Activated naive CD4-positive, alpha-beta T cell treated with anti-CD3 and anti-CD28 coated beads, Interleukin-2, amount 10 ng/mL, durations not matched to agents 7 days and 5 days (primary cell): ENCODE measurements around the gene CRYGA.
A peak's percentile ranks its signal among the peaks of the same experiment; 100 is the strongest.
"Not testable (repeated sequence)": the region's sequence is repeated elsewhere in the genome, so short reads cannot be mapped to it uniquely, and the experiment has no call there.

ENCODE experiments used
- CTCF ChIA-PET: fragments of 350-600 bp; sonication (Branson Sonifier 250); formaldehyde crosslinking; loops from one replicate; lab custom pipeline; 2021; ENCODE audit warnings: antibody characterized with exemption; lab: Charles Lee
- DNase-seq: peaks from one replicate; pipeline ENCODE4 v3.0.0-alpha.2; 2020
- H3K27ac Mint-ChIP-seq: one replicate; pipeline ENCODE4 v1.8.0; 2021; ENCODE audit warnings: mild to moderate bottlenecking, moderate library complexity, mixed read lengths
- H3K27me3 Mint-ChIP-seq: one replicate; pipeline ENCODE4 v1.8.0; 2021; ENCODE audit warnings: mild to moderate bottlenecking, mixed read lengths
- H3K36me3 Mint-ChIP-seq: one replicate; pipeline ENCODE4 v1.8.0; 2021; ENCODE audit warnings: mixed read lengths
- H3K4me1 Mint-ChIP-seq: one replicate; pipeline ENCODE4 v1.8.0; 2021; ENCODE audit warnings: mixed read lengths
- H3K4me3 Mint-ChIP-seq: one replicate; pipeline ENCODE4 v1.8.0; 2021; ENCODE audit warnings: mild to moderate bottlenecking, moderate library complexity, mixed read lengths
- H3K9me3 Mint-ChIP-seq: one replicate; pipeline ENCODE4 v1.8.0; 2021; ENCODE audit warnings: mixed read lengths

The CRYGA gene

GRCh38 chr2:208147008-208147407 lies 16.4 kb downstream of the CRYGA start:
- H3K4me3 Mint-ChIP-seq: no peak overlapping the region
- H3K4me1 Mint-ChIP-seq: no peaks in the 10 kb centered on the region
- CTCF ChIA-PET: interaction anchor here (1.4 kb wide), 1 partner anchor 29 kb away, joined by 3 read pairs; no protein-coding TSS in a partner anchor

GRCh38 chr2:208146006-208146405 lies 17.4 kb downstream of the CRYGA start, which contains the start of gene CRYGB:
Gene CRYGB, minus strand, starts transcription at chr2:208146158. Its CDS starts 38 bp downstream, at chr2:208146120.
- CTCF ChIA-PET: interaction anchor here (0.9 kb wide), 1 partner anchor 32 kb away, joined by 4 read pairs; no protein-coding TSS in a partner anchor
- no peak within 1 kb of the TSS for H3K27ac Mint-ChIP-seq
- no peaks in the 10 kb centered on the region for H3K4me1 Mint-ChIP-seq
- no peaks in the 10 kb centered on the region for H3K27me3 Mint-ChIP-seq
- no peaks in the 10 kb centered on the region for H3K9me3 Mint-ChIP-seq
- DNase-seq: no peak
- no peak within 1 kb of the TSS for H3K4me3 Mint-ChIP-seq
- no peaks in the 10 kb centered on the region for H3K36me3 Mint-ChIP-seq

More at GRCh38 chr2:208147008-208147407, 16.4 kb downstream of the CRYGA start:
- no peaks in the 10 kb centered on the region for H3K36me3 Mint-ChIP-seq
- no peaks in the 10 kb centered on the region for H3K27me3 Mint-ChIP-seq
- DNase-seq: no peak
- H3K9me3 Mint-ChIP-seq: no peaks in the 10 kb centered on the region
- no peak overlapping the region for H3K27ac Mint-ChIP-seq

- CTCF ChIA-PET: no interaction called here
- no peak for DNase-seq
- no peaks in the 10 kb centered on the region for H3K4me1 Mint-ChIP-seq
- no peak overlapping the region for H3K4me3 Mint-ChIP-seq
- no peaks in the 10 kb centered on the region for H3K27me3 Mint-ChIP-seq
- H3K27ac Mint-ChIP-seq: no peak overlapping the region
- no peaks in the 10 kb centered on the region for H3K36me3 Mint-ChIP-seq
- no peaks in the 10 kb centered on the region for H3K9me3 Mint-ChIP-seq
Measured at GRCh38 chr2:208142925-208143799, 20.2 kb downstream of the CRYGA start.

GRCh38 chr2:208142240-208142924 lies 21.0 kb downstream of the CRYGA start:
- Mint-ChIP-seq H3K9me3 (no peaks in the 10 kb centered on the region), H3K4me3 (no peak overlapping the region), H3K27me3 (no peaks in the 10 kb centered on the region), H3K36me3 (no peaks in the 10 kb centered on the region), H3K27ac (no peak overlapping the region), H3K4me1 (no peaks in the 10 kb centered on the region)
- CTCF ChIA-PET: no interaction called here
- no peak for DNase-seq

GRCh38 chr2:208139447-208139846 lies 23.9 kb downstream of the CRYGA start:
- no peak overlapping the region for H3K27ac Mint-ChIP-seq
- no peak for DNase-seq
- H3K4me1 Mint-ChIP-seq: peaks cover 11% of the 10 kb centered on the region
- H3K4me3 Mint-ChIP-seq: no peak overlapping the region
- no peaks in the 10 kb centered on the region for H3K27me3 Mint-ChIP-seq
- CTCF ChIA-PET: no interaction called here
- no peaks in the 10 kb centered on the region for H3K36me3 Mint-ChIP-seq
- H3K9me3 Mint-ChIP-seq: no peaks in the 10 kb centered on the region

GRCh38 chr2:208138334-208138733 lies 25.1 kb downstream of the CRYGA start:
- H3K4me3 Mint-ChIP-seq, H3K9me3 Mint-ChIP-seq, CTCF ChIA-PET, DNase-seq, H3K36me3 Mint-ChIP-seq, H3K27me3 Mint-ChIP-seq, H3K27ac Mint-ChIP-seq: not testable (repeated sequence)
- peaks cover 11% of the 10 kb centered on the region for H3K4me1 Mint-ChIP-seq

- Mint-ChIP-seq H3K9me3 (no peaks in the 10 kb centered on the region), H3K27ac (no peak overlapping the region), H3K36me3 (no peaks in the 10 kb centered on the region), H3K27me3 (peaks cover 4% of the 10 kb centered on the region), H3K4me1 (peaks cover 11% of the 10 kb centered on the region), H3K4me3 (no peak overlapping the region)
- no peak for DNase-seq
- CTCF ChIA-PET: no interaction called here
Measured at GRCh38 chr2:208136716-208137094, 26.7 kb downstream of the CRYGA start.

- H3K27ac Mint-ChIP-seq: no peak overlapping the region
- no peak overlapping the region for H3K4me3 Mint-ChIP-seq
- CTCF ChIA-PET: interaction anchor here (0.6 kb wide), 1 partner anchor 30 kb away, joined by 3 read pairs; no protein-coding TSS in a partner anchor
- peaks cover 4% of the 10 kb centered on the region for H3K27me3 Mint-ChIP-seq
- H3K4me1 Mint-ChIP-seq: peaks cover 11% of the 10 kb centered on the region
- H3K9me3 Mint-ChIP-seq: no peaks in the 10 kb centered on the region
- H3K36me3 Mint-ChIP-seq: no peaks in the 10 kb centered on the region
- DNase-seq: no peak
Measured at GRCh38 chr2:208135794-208136715, 27.3 kb downstream of the CRYGA start.

GRCh38 chr2:208134928-208135586 lies 28.3 kb downstream of the CRYGA start:
- Mint-ChIP-seq H3K36me3 (no peaks in the 10 kb centered on the region), H3K27ac (no peak overlapping the region), H3K4me3 (no peak overlapping the region), H3K4me1 (peaks cover 11% of the 10 kb centered on the region), H3K27me3 (peaks cover 4% of the 10 kb centered on the region), H3K9me3 (no peaks in the 10 kb centered on the region)
- CTCF ChIA-PET: interaction anchor here (1.0 to 1.2 kb wide), 2 partner anchors 10 to 41 kb away, joined by 3 to 5 read pairs; no protein-coding TSS in a partner anchor
- DNase-seq: peak; percentile 32

GRCh38 chr2:208130712-208131110 lies 32.7 kb downstream of the CRYGA start:
- Mint-ChIP-seq H3K27me3 (peaks cover 14% of the 10 kb centered on the region), H3K9me3 (no peaks in the 10 kb centered on the region), H3K4me3 (no peak overlapping the region), H3K36me3 (no peaks in the 10 kb centered on the region), H3K27ac (no peak overlapping the region), H3K4me1 (peaks cover 11% of the 10 kb centered on the region)
- DNase-seq: no peak
- CTCF ChIA-PET: interaction anchor here (1.4 kb wide), 1 partner anchor 44 kb away, joined by 5 read pairs; no protein-coding TSS in a partner anchor

GRCh38 chr2:208129744-208130711 lies 33.4 kb downstream of the CRYGA start, which contains the start of gene CRYGC:
Gene CRYGC, minus strand, starts transcription at chr2:208129828. Its CDS starts 36 bp downstream, at chr2:208129792.
- Mint-ChIP-seq H3K4me3 (no peak within 1 kb of the TSS), H3K27me3 (peaks cover 21% of the 10 kb centered on the region), H3K4me1 (peaks cover 4% of the 10 kb centered on the region), H3K27ac (no peak within 1 kb of the TSS), H3K9me3 (no peaks in the 10 kb centered on the region), H3K36me3 (no peaks in the 10 kb centered on the region)
- CTCF ChIA-PET: interaction anchor here (1.4 kb wide), 1 partner anchor 45 kb away, joined by 5 read pairs; no protein-coding TSS in a partner anchor
- DNase-seq: no peak

- no peaks in the 10 kb centered on the region for H3K9me3 Mint-ChIP-seq
- CTCF ChIA-PET: interaction anchor here (0.6 kb wide), 1 partner anchor 559 kb away, joined by 3 read pairs; no protein-coding TSS in a partner anchor
- no peak overlapping the region for H3K27ac Mint-ChIP-seq
- no peaks in the 10 kb centered on the region for H3K36me3 Mint-ChIP-seq
- no peak overlapping the region for H3K4me3 Mint-ChIP-seq
- peaks cover 33% of the 10 kb centered on the region for H3K27me3 Mint-ChIP-seq
- peaks cover 2% of the 10 kb centered on the region for H3K4me1 Mint-ChIP-seq
- DNase-seq: no peak
Measured at GRCh38 chr2:208128136-208128535, 35.3 kb downstream of the CRYGA start.
